IPS-15b (cell line): ENCODE results near the gene ATP6V1C2.

Experiments used
- H3K27me3 ChIP-seq: one replicate; pipeline ENCODE4 v1.6.1; 2013; ENCODE audit warnings: low read length; ENCODE audit not compliant: control insufficient read depth, insufficient read depth
- H3K36me3 ChIP-seq: one replicate; pipeline ENCODE4 v1.6.1; 2013; ENCODE audit warnings: low read length; ENCODE audit not compliant: control insufficient read depth, insufficient read depth
- H3K4me1 ChIP-seq: one replicate; pipeline ENCODE4 v1.6.1; 2013; ENCODE audit warnings: mild to moderate bottlenecking, low read length; ENCODE audit not compliant: control insufficient read depth, insufficient read depth
- H3K4me3 ChIP-seq: one replicate; pipeline ENCODE4 v1.5.1; 2013; ENCODE audit warnings: low read depth, low read length
- H3K9ac ChIP-seq: one replicate; pipeline ENCODE4 v1.6.1; 2013; ENCODE audit warnings: low read depth, mild to moderate bottlenecking, low read length
- H3K9me3 ChIP-seq: one replicate; pipeline ENCODE4 v1.6.1; 2013; ENCODE audit warnings: mild to moderate bottlenecking, low read length; ENCODE audit not compliant: control insufficient read depth, insufficient read depth

ATP6V1C2 gene, protein sequence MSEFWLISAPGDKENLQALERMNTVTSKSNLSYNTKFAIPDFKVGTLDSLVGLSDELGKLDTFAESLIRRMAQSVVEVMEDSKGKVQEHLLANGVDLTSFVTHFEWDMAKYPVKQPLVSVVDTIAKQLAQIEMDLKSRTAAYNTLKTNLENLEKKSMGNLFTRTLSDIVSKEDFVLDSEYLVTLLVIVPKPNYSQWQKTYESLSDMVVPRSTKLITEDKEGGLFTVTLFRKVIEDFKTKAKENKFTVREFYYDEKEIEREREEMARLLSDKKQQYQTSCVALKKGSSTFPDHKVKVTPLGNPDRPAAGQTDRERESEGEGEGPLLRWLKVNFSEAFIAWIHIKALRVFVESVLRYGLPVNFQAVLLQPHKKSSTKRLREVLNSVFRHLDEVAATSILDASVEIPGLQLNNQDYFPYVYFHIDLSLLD

DNA sequence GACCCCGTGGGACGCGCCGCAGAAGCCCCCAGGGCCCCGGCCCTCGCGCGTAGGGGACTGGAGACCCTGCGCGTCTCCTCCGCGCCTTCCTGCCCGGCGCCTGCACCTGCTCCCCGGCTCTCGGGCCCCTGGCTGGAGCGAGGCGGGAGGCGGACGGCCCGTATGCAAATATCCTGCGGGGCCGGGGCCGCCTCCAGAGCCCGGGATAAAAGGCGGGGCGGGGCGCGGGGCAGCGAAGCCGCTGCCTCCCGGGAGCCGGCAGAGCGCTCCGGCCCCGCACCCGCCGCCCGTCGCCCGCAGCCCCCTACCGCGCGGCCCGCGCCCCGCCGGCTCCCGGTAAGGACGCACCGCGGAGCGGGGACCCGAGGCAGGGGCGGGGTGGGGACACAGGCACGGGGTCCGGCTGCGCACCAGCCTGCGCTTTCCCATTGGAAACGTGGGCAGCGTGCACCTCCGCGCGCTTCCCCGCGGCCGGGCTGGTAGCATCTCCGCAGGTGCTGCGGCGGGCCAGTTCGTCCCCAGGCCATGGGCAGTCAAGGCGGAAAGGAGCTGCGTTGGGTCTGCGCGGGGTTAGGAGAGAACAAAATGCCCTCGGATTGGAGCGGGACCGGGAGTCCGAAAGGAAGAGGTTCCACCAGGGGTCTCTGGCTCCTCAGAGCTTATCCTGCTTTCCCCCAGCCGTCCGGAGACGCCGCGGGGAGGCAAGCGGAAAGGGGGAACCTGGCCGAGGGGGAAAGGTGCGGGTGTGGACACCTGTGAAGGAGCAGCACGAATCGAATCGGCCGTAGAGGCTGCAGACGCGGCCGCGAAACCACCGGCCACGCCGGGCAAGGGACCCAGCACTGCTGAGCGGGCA is at the start of gene ATP6V1C2:
Gene ATP6V1C2 (plus strand): TSS at position 235 of the 856 bp plus-strand sequence. CDS start 1,220 bp downstream, outside the sequence.
- Histone ChIP-seq H3K9ac (no peak within 1 kb of the TSS), H3K4me3 (peak within 1 kb of the TSS; percentile 62), H3K36me3 (no peaks in the 10 kb centered on the region), H3K9me3 (no peaks in the 10 kb centered on the region), H3K4me1 (no peaks in the 10 kb centered on the region), H3K27me3 (peaks cover 57% of the 10 kb centered on the region)

DNA sequence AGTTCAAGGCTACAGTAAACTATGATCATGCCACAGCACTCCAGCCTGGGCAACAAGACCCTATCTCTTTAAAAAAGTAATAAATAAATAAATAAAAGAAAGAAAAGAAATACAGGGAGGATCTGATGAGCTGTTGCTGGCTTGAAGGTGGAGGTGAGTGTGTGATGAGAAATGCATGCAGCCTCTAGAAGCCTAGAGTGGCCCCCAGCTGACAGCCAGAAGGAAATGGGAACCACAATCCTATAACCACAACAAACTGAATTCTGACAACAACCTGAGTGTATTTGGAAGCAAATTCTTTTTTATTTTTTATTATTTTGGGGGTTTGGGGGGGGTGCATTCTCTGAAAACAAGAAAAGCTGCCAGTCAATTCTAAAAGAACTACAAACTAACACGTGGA is 46.3 kb upstream of the ATP6V1C2 start:
- Histone ChIP-seq H3K4me1 (no peaks in the 10 kb centered on the region), H3K27me3 (no peaks in the 10 kb centered on the region), H3K9me3 (no peaks in the 10 kb centered on the region), H3K9ac (no peak overlapping the region), H3K4me3 (no peak overlapping the region), H3K36me3 (peaks cover 6% of the 10 kb centered on the region)

DNA sequence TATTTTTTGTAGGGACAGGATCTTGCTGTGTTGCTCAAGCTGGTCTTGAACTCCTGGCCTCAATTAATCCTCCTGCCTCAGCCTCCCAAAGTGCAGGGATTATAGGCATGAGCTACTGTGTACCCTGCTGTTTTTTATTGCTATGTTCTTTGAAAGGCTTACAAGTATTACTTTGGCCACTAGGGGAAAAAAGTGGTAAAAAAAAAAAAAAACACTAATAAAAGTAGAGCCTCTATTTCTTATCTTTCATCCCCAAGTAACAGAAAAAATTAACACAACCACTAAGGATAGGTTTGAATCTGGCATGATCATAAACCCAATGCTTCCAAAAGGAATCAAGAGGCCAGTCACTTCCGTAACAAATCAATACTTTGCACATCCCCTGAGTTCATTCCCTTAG is 43.2 kb upstream of the ATP6V1C2 start:
- no peaks in the 10 kb centered on the region for H3K4me1 ChIP-seq
- no peaks in the 10 kb centered on the region for H3K27me3 ChIP-seq
- no peak overlapping the region for H3K9ac ChIP-seq
- H3K4me3 ChIP-seq = no peak overlapping the region
- H3K9me3 ChIP-seq = no peaks in the 10 kb centered on the region
- H3K36me3 ChIP-seq = peaks cover 2% of the 10 kb centered on the region

DNA sequence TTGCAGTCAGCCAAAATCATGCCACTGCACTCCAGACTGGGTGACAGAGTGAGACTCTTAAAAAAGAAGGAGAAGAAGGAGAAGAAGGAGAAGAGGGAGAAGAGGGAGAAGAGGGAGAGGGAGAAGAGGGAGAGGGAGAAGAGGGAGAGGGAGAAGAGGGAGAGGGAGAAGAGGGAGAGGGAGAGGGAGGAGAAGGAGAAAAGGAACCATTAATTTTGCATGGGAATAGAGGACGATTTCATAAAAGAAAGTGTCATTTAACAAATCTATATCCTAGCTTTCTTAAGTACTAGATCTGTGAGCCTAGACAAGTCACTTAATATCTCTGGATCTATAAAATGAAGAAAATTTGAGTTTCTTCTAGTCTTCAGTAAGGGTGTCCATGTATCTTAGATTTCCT is 41.2 kb upstream of the ATP6V1C2 start:
- Histone ChIP-seq H3K9me3 (no peaks in the 10 kb centered on the region), H3K36me3 (peaks cover 5% of the 10 kb centered on the region), H3K9ac (no peak overlapping the region), H3K4me1 (no peaks in the 10 kb centered on the region), H3K4me3 (no peak overlapping the region), H3K27me3 (no peaks in the 10 kb centered on the region)

DNA sequence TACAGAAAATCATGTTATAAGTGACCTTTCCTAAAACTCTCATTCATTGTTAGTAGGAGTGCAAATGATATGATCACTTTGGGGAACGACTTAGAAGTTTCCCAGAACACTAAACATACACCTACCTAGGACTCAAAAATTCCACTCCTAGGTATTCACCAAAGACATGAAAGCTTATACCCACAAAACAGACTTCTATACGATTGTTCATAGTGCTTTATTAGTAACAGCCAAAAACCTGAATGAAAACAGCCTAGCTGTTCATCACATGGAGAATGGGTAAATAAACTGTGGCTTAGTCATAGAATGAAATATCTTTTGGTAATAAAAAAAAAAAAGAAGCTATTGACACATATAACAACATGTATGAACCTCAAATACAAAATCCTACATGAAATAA is 40.5 kb upstream of the ATP6V1C2 start:
- no peaks in the 10 kb centered on the region for H3K9me3 ChIP-seq
- no peaks in the 10 kb centered on the region for H3K4me1 ChIP-seq
- no peak overlapping the region for H3K9ac ChIP-seq
- H3K36me3 ChIP-seq = peaks cover 5% of the 10 kb centered on the region
- no peaks in the 10 kb centered on the region for H3K27me3 ChIP-seq
- no peak overlapping the region for H3K4me3 ChIP-seq

DNA sequence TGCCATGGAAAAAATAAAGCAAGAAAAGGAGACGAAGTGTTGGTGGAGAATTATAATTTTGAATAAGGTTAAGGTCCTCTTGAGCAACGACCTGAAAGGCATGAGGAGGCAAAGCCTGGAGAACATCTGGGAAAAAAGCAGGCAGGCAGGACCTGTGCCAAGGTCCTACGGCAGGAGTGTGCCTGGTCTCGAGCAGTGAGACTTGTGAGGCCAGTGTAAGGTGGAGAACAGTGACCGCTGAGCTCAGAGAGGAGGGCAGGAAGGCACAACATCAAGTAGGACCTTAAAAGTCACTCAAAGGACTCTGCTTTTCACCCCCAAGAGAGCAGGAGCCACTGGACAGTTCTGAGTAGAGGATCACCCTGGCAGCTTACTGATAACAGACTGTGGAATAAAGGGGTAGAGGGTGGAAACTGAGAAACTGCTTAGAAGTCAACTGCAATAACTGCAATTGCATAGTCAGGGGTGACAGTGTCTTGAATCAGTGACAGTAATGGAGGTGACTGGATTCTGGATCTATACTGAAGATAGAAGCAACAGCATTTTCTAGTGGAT is 35.2 kb upstream of the ATP6V1C2 start:
- no peaks in the 10 kb centered on the region for H3K27me3 ChIP-seq
- no peak overlapping the region for H3K9ac ChIP-seq
- H3K4me3 ChIP-seq = no peak overlapping the region
- peaks cover 8% of the 10 kb centered on the region for H3K4me1 ChIP-seq
- H3K9me3 ChIP-seq = no peaks in the 10 kb centered on the region
- H3K36me3 ChIP-seq = peaks cover 3% of the 10 kb centered on the region

DNA sequence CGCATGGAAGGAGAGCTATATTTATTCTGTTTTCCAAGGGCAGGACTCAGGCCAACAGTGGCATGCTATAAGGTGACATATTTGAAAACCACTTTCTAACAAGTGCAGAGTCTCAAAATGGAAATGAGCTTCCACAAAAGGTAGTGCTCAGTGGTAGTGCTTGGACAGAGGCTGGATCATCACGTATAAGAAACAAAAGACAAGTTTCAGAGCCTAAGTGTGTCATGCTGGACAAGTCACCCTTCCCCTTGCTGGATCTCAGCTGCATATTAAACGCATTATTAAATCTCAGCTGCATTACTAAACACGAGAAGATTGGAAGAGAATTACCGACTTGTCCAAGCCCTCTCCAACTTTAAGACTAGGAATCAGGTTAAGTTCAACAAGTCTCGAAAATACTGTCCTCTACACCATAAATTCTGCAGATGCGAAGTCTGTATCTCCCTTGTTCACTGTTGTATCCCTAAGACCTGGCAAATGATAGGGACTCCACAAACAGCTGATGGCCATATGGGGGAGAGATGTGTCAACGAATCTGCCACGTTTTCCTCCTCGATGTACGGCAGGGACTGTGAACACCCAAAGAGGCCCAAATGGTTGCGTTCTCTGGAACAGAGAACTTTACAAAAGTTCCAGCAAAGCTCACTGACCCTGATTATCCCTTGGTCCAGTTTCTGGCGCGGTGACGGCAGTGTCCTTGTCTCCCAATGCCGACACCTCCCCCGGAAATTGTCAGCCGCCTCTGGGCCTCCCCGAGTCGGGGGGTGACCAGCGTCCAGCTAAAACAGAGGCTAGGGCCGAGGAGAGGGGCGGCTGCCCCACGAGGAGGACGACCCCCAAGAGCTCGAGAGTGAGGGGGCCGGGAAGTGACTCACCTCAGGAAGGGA is 32.3 kb upstream of the ATP6V1C2 start:
- H3K9ac ChIP-seq = peak overlapping the region; percentile 87
- H3K36me3 ChIP-seq = no peaks in the 10 kb centered on the region
- peak overlapping the region; percentile 93 for H3K4me3 ChIP-seq
- H3K9me3 ChIP-seq = no peaks in the 10 kb centered on the region
- H3K4me1 ChIP-seq = peaks cover 10% of the 10 kb centered on the region
- H3K27me3 ChIP-seq = no peaks in the 10 kb centered on the region

DNA sequence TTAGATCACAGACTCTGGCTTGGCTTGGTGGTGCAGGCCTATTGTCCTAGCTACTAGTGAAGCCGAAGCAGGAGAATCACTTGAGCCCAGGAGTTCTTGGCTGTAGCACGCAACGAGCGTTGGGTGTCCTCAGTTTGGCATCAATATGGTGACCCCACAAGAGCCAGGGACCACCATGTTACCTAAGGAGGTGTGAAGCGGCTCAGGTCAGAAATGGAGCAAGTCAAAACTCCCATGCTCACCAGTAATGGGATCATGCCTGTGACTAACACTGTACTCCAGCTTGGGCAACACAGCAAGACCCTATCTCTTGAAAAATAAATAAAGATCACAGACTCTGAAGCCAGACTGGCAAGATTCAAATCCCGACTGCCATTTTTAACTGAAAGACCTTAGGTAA is 29.9 kb upstream of the ATP6V1C2 start:
- H3K9ac ChIP-seq = no peak overlapping the region
- H3K4me1 ChIP-seq = peaks cover 10% of the 10 kb centered on the region
- H3K36me3 ChIP-seq = no peaks in the 10 kb centered on the region
- no peak overlapping the region for H3K4me3 ChIP-seq
- no peaks in the 10 kb centered on the region for H3K27me3 ChIP-seq
- H3K9me3 ChIP-seq = no peaks in the 10 kb centered on the region

DNA sequence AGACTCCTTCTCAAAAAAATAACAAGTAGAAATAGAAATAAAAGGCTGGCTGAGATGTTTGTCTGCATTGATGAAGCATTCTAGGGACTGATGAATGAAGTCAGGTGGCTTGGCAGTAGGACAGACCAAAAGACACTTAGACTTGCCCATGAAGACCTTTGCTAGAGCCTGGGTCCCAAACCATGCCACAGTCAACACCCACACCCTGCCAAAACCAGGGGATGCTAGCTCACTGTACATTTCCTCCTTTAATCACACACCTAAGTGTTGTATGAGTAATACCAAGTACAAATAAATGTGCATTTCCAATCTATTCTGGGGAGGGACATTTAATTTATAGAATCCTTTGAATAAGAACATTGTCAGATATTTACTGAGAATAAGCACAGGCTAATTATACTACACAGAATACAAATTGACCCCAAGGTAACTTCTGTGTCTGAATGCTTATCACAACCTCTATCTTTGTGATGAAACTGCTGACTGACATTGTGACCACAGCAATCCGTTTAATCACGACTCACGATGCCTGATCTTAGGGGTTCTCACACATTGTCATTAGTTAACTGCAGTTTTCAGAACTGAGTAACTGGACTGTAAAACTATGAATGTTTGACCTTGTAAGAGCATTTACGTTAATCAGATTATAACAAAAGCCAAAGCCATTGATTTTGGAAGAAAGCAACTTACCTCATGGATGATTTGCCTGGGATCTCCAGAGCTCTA is 21.2 kb upstream of the ATP6V1C2 start:
- no peaks in the 10 kb centered on the region for H3K36me3 ChIP-seq
- no peaks in the 10 kb centered on the region for H3K27me3 ChIP-seq
- H3K4me1 ChIP-seq = no peaks in the 10 kb centered on the region
- H3K9me3 ChIP-seq = no peaks in the 10 kb centered on the region
- no peak overlapping the region for H3K9ac ChIP-seq
- no peak overlapping the region for H3K4me3 ChIP-seq

DNA sequence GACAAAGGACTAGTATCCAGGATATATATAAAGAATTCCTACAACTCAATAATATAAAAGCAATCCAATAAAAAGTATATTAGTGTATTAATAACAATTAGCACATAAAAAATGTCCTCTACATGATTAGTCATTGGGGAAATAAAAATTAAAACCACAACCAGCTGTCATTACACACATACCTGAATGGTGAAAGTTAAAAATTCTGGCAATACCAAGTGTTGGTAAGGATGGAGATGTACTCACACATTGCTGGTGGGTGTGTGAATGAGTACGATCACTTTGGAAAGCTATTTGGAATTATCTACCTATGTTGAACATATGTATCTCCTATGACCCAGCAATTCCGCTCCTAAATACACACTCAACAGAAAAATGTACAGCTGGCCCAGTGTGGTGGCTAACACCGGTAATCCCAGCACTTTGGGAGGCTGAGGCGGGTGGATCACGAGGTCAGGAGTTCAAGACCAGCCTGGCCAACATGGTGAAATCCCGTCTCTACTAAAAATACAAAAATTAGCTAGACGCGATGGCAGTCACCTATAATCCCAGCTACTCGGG is 17.3 kb upstream of the ATP6V1C2 start:
- Histone ChIP-seq H3K4me1 (no peaks in the 10 kb centered on the region), H3K9me3 (no peaks in the 10 kb centered on the region), H3K36me3 (no peaks in the 10 kb centered on the region), H3K9ac (no peak overlapping the region), H3K27me3 (no peaks in the 10 kb centered on the region), H3K4me3 (no peak overlapping the region)
